Measurements from ENCODE around the gene SAXO1.
"Not testable (repeated sequence)": the region's sequence is repeated elsewhere in the genome, so short reads cannot be mapped to it uniquely, and the experiment has no call there.

Gene SAXO1

DNA sequence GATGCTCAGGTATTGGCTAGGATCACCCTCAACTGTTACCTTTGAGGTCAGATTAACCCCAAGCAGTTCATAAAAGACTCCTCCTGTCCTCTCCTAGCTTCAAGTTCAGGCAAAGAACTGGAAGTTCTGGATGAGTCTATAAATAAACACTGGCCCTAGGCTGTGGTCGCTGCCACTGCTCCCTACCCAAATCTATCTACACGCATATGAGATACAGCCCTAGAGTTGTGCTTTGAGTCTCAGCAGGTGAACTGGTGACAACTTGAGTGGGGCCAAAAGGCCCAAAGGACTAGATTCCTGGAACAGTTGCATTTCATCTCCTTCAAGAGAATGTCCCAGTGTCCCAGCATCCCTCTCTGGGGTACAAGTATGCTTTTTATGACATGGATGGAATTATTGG lies 62.6 kb downstream of the SAXO1 start:
- no peak for DNase-seq (ENCODE audit: low read depth)

DNA sequence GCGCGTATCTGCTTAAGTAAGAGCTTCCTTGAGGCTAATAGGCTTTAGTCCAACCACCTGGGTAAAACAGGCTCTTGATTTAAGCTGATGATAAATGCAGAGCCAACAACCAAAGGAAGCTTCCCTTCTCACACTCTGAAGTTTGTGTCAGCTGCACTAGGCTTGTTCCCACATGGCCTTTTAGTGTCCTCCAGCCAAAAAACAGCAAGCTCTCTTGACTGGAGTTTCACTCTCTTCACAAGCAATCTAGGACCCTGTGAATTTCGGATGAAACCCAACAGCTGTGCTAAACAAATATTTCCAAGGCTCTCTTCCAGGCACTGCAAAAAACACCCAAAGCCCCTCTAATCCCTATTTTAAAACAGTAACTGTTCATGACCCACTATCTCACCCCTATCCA lies 63.9 kb downstream of the SAXO1 start:
- DNase-seq (ENCODE audit: low read depth): no peak

DNA sequence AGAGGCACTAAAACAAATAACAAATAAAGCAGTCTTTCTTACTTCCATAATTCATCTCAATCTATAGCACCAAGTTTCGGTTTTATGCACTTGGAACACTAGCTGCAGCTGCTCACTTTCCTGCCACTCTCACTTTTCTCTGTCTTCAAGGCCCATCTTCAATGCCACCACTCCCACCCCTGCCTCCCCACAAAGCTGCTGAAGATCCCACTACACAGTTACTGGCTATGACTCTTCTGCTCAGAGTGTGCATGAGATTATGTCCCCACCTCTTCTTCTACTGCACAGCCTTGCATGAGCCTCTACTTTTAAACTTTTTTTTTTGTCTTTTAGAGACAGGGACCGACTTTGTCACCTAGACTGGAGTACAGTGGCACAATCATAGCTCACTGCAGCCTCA lies 77.4 kb downstream of the SAXO1 start:
- DNase-seq (ENCODE audit: low read depth): no peak

DNA sequence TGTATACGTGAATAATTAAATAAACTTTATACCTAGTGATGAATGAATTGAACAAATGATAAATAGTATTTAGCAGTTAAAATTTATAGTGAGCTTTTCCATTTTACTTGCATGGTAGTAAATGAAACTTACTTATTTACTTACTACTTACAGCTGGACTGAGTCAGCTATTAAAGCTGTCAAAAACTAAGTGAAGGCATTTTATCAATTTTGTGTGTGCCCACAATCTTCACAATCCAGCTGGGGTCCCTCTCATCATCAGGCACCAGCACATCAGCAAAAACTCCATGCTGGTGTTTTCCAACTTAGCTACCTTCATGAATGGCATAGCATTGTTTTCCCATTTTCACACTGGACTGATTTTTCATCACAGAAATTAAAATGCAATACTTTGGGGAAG lies 81.1 kb downstream of the SAXO1 start:
- no peak for DNase-seq (ENCODE audit: low read depth)

DNA sequence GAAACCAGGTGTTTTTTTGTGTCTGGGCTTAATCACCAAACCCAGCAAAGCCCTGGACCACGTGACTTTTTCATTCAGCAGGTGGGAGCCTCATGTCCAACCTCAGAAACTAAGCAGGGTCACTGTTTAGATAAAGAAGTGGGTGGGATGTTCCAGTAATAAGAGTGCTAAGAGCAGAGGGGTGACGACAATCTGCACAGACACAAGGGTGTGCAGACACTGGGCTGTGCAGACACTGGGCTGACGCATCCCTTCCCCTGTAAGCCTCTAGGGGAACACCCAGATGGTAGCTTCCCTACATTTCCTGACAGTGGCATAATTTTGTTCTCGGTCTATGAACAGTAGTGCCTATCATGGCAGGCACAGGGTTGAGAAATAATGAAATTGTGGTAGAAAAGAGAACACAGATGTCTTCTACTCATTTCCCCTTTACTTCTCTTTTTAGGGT lies 85.1 kb downstream of the SAXO1 start:
- DNase-seq (ENCODE audit: low read depth): no peak

DNA sequence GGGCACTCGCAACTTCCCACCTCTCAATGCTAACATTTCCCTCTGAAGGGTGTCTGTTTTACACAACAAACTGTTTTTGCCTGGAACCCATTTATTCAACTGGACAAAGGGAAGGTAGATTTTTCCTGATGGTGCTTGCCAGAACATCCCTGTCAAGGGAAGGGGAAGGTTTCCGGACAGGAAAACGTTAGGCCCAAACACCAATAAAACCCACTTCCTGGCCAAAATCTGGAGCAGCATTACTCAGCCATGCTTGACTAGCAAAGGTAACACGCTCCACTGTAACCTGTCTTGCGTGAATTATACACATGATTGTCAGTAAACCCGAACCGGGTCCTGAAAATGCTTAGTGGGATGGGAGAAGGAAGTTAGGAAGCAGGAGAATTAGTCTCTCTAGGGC lies 90.2 kb downstream of the SAXO1 start:
- DNase-seq (ENCODE audit: low read depth): no peak

DNA sequence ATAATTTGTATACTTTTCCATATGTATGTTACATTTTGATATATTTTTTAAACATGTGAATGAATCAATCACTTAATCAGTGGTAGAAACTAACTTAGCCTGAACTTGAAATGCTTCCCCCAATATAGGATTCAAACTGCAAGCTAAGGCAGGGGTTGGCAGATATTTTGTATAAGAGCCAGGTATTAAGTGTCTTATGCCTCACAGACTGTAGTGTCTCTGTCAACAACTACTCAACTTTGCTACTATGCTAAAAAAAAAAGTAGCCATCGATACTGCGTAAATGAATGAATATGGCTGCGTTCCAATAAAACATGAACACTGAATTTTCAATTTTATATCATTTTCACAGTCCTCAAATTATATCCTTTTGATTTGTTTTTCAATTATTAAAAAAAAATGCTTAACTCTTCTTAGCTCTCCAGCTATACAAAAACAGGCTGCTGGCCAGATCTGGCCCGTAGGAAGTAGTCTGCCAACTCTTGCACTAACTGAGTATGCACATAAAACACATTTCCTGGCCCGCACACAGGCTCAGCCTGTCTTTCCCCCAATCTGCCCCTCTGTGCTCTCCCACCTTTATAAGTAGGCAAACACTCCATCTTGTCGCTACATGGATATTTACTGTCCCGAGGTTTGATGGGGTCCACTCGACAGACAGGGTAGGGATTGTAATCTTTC lies 91.8 kb downstream of the SAXO1 start:
- DNase-seq (ENCODE audit: low read depth): no peak

DNA sequence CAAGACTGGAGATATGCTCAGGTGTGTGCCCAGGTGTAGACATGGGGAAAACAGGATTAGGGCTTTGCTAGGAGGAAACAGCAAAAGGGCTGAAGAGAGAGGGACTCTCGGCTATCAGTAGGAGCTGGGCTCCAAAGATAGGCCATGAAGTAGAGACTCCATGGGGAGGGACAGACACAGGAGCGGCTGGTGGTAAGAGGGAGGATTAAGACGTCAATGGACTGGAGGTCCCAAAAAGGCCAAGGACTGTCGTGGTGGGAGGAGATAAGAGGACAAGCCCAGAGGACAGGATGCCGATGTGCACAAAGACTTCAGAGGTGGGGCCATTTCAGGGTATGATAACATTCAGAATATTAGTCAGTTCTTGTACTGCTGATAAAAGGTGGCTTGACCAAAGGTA lies 93.1 kb downstream of the SAXO1 start:
- DNase-seq (ENCODE audit: low read depth): no peak

DNA sequence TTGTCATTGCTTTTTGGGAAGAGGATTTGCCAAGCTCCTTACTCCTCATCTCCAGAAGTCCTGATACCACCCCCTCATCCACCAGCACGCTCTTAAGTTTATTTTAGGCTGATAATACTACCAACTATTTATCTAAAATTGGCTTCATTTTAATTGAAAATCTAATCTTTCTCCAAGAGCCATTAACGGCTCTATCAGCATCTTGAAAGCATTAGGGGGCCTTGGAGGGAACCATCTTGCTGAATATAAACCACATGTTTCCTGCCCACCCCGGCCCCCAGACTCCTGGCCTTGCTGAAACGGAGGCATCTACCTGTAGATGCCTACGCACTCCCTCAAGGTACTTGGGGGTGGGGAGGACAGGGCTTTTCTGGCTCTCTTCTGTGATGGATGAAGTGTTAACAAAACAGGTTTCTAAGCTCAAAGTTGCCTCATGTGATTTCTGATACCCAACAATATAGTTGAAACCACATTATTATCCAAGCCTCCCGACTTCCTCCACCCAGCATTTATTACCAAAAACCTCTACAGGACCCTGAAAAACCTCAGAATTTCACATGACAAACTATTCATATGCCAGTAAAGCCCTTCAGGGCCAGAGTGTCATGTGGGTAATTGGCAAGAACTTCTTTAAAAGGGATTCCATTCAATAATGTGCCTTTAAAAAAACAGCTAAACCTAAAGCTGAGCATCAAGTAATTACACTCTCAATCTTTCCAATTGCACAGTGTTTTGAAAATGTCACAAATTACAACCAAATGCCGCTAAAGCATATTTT lies 96.7 kb downstream of the SAXO1 start:
- no peak for DNase-seq (ENCODE audit: low read depth)

DNA sequence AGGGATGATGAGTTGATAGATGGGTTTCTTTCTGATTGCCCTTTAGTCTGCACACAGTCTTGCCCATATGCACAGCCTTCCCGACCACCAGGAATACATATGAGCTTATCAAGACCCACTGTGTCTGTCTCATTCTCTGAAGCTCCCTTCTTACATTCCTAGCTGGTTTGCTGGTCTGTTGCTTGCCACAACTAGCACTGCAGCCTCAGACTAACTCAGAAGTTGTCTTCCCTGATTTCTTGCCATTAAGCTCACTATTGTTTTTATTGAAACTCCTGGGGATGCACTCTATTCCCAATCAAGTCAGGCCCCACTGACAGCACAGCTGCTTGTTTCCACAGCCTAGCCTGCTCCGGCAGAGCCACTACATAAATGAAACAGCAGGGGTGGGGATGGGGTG lies 97.5 kb downstream of the SAXO1 start:
- DNase-seq (ENCODE audit: low read depth): no peak

DNA sequence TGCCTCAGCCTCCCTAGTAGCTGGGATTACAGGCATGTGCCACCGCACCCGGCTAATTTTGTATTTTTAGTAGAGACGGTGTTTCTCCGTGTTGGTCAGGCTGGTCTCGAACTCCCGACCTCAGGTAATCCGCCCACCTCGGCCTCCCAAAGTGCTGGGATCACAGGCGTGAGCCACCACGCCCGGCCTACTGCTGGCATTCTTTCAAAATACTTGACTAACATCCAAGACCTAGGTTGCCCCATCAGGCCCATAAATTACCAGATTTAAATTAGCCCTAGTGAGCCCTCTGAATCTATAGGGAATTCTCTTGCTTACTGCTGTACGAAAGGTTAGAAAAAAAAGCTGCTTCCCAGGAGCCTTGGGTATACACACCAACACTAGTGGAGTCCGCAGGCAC lies 102.4 kb downstream of the SAXO1 start:
- DNase-seq (ENCODE audit: low read depth): not testable (repeated sequence)

DNA sequence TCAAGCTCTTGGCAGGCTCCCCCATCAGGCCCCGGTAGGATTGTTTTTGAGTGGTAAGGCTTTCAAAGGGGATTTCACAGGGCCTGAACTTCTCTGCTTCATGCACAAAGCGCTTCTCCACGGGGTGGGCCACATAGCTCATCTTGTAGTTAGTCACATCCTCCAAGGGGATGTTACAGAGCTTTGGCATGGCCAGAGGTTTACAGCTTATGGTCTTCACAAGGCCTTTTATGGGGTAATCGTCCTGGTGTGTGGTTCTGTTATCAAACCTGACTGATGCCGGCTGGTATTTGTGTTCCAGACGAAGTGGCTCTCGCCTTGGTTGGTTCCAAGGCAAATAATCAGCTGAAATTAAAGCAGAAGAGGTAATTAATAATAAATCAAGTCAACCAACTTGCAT lies 104.3 kb downstream of the SAXO1 start:
- DNase-seq (ENCODE audit: low read depth): no peak

DNA sequence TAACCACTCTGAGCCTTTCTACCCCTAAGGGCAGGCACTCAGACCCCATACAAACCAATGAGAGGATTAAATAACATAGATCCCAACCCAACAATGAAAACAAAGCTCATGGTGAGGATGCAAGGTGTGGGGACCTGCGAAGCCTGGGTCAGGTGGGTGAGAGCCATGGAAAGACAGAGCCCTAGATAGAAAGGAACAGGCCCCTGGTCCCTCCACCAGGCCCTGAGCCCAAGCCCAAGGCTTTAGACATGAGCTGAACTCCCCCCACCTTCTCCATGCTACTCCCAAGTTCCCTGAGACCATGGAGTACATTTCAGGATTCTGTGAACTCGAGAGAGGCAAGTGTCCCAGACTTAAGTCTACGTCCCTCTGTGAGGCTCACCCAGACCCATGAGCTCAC lies 106.5 kb downstream of the SAXO1 start:
- no peak for DNase-seq (ENCODE audit: low read depth)

DNA sequence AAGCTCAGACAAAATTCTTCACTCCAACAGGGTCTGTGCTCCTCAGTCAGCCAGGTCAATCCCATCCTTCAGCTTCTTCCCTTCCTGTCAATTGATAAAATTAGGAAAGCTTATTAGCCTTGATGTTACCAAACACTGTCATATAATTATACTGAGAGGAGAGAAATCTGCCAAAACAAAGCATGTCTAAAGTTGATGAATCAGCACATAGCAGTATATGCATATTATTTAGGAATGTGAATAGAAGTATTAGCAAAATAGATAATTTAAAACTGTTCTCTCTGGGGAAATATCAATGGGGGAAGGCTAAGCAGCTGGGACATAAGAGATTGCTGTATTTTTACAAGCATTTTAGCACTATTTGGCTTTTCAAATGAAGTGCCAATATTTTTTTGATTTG lies 107.1 kb downstream of the SAXO1 start:
- no peak for DNase-seq (ENCODE audit: low read depth)

DNA sequence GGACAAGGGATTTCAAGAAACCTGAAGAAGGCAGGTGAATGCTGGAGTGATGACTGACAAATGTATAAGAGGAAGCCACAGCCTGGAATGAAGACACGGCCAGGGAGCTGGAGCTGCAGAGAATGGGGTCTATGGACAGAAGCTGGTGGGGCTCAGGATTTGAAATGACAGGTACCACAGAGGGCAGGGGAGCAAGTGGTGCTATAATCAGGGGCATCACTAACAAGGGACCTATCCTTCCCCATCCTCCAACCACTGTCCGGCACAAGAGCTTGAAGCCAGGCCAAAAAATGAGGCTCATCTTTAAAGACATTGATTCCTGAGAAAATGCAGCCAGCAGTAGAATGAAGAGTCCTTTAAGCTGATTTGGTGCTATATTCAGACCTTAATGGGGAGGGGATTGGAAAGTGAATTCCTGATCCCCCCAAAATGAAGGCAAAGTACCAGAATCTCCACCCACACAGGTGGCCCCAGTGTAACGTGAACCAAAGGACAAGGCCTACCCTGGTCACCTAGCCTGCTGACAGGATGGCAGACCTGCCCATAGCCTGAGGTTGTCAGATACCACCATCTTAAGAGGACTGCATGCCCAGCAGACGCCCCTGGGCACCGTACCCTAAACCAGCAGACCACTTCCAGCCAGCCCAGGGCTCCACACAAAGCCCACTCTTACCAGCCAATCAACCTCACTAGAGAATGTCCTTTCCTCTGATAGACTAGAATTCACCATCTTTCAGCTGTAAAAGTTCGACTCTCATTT lies 109.2 kb downstream of the SAXO1 start:
- no peak for DNase-seq (ENCODE audit: low read depth)

DNA sequence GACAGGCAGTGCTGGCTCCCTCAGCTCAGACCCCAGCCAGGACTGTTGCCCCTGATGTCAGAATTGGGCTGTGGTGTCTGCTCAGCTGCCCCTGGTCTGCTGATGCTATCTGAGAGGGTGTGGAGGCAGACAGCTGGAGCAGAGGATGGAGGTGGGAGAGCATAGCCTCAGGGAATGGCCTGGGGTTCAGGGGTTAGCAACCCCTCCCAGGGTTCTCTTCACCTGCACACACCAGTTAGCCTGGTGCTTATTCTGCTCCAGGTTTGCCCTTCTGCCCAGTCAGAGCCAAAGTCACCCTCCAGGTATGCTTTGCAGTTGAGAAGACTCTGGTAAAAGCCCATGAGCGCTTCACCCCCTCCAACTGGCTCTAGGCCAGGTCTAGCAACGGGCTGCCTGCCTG lies 109.8 kb downstream of the SAXO1 start:
- DNase-seq (ENCODE audit: low read depth): no peak

DNA sequence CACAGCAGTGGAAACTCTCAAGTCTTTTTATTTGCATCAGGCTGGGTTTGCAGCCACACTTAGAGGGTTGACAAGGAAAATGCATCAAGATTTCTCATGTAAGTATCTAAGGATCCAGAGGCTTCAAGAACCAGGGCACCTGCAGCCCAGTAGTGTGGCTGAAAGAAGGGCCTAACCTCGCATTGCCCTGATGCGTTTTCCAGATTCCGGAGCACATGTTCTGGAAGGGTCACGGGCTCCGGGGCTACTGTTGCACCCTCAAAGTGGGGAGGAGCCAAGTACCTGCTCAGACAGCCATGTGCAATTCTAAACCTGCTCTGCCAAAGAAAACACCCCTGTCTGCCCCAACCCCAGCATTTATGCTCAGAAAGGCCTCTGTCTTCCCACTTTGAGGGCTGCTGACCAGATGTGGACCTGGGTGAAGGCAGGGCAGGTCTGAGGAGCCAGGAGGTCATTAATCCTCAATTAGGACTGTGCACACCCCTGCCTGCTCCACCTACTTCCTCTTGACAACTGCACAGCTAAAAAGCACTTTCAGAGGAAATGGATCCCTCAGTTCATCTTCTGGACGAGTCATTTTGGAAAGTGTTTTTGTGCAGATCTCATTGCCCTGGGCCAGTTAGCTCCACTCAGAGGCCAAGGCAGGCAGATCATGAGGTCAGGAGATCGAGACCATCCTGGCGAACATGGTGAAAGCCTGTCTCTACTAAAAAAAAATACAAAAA lies 110.7 kb downstream of the SAXO1 start:
- no peak for DNase-seq (ENCODE audit: low read depth)

DNA sequence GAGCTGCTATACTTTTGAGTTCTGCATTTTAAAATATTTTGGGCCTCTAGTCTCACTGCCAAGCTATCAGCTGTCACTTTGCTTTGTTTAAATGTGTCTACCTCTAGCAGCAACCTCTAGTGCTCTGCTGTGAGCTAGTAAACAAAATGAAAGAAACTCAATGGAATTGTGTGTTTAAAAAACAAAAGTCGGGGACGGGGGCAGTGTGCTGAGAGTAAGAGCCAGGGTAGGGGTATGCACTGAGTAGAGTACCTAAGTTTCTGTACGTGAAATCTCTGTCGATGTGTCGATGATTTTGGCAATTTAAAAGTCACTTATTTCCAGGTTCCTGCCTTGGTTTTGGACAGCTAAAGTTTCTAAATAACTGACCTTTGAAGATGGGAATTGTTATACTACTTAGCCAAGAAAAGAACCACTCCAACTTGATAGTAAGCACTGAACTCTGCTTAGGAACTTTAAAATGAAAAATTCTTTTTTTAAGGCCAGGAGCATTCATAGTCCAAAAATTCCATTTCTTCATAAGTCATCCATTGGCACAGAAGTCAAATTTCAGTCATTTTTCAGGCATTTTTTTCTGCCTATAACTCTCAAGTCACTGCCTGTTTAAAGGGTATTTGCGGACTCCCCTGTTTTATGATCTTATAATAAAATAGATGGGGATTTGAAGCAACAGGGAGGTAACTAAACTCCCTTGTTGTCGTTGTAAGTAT lies 111.5 kb downstream of the SAXO1 start:
- no peak for DNase-seq (ENCODE audit: low read depth)

DNA sequence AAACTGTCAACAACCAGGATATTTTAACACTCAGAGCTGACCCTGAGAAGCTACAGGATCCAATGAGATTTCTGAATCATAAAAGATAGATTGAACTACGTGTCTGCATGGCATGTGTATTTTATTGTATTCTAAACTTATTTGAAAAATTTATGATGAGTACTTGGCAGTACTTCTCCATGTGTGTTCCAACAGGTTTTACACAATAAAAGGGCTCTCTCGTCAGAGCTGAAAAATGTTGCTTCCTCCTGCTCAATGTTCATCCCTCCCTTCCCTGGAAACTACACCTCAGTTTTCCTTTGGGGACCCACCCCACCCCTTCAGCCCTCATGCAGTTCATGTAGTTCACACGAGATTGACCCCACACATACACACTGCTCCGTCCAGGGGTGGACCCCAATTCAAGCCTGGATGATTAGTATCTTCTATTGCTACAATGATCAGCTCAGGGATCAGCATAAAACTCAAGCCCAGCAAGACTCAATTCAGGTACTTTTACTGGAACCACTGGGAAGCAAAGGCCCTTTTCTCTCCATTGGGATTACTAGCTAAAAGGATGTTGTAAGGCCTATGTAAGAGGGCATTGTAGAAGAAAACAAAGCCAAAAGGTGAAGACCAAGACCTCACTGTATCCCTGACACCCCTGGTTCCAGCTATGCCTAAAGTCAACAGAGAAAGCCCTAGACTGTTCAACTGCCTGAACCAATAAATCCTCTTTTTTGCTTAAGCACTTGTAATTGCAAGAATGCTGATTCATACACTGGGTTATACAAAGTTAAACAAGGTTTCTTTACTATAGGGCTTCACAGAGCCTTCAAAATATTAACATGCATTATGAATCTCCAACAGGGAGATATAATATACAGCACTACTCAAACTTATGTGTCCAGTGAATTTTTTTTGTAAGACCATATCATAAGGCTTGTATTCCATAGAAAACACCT lies 112.6 kb downstream of the SAXO1 start:
- no peak for DNase-seq (ENCODE audit: low read depth)

DNA sequence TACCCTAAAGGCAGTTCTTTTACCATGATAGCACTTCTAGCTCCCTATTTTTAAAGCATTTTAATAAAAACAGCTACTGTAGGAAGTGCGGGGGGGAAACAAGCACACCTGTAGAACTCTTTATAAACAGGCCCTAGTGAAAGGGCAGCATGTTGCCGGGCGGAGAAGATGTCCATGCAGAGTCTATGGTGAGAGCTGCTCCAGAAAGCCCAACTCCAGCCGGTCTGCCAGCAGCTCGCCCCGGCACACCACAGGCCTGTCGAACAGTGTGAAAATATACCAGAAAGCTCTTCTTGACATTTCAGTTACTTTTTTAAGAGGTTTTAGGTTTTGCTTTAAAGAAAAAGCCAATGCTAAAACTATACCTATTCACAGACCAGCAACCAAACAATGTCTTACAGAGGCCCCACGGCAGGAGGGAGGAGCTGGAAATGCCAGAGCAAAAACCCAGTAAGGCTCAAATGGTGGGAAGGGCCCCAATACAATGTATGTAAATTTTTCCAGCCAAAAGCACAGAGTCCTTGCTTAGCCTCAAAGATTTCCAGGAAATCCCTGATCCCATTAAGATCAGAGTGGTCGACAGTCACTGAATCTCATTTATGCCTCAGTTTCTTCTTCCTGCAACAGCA lies 121.2 kb downstream of the SAXO1 start:
- DNase-seq (ENCODE audit: low read depth): no peak

Measured in activated T-cell treated with anti-CD3 and anti-CD28 coated beads for 1 hour (primary cell).